Activated naive CD8-positive, alpha-beta T cell (primary cell): ENCODE data around the gene DICER1.
"Not testable (repeated sequence)": the region's sequence is repeated elsewhere in the genome, so short reads cannot be mapped to it uniquely, and the experiment has no call there.

ENCODE experiments used
- H3K27ac Mint-ChIP-seq: one replicate; pipeline ENCODE4 v1.8.0; 2021; ENCODE audit warnings: mixed read lengths
- H3K27me3 Mint-ChIP-seq: one replicate; pipeline ENCODE4 v1.8.0; 2021; ENCODE audit warnings: mixed read lengths
- H3K36me3 Mint-ChIP-seq: one replicate; pipeline ENCODE4 v1.8.0; 2021; ENCODE audit warnings: mixed read lengths
- H3K4me1 Mint-ChIP-seq: one replicate; pipeline ENCODE4 v1.8.0; 2021; ENCODE audit warnings: low read depth, mixed read lengths
- H3K4me3 Mint-ChIP-seq: one replicate; pipeline ENCODE4 v1.8.0; 2021; ENCODE audit warnings: mild to moderate bottlenecking, mixed read lengths
- H3K9me3 Mint-ChIP-seq: one replicate; pipeline ENCODE4 v1.8.0; 2021; ENCODE audit warnings: low read depth, mixed read lengths

Gene DICER1

DNA sequence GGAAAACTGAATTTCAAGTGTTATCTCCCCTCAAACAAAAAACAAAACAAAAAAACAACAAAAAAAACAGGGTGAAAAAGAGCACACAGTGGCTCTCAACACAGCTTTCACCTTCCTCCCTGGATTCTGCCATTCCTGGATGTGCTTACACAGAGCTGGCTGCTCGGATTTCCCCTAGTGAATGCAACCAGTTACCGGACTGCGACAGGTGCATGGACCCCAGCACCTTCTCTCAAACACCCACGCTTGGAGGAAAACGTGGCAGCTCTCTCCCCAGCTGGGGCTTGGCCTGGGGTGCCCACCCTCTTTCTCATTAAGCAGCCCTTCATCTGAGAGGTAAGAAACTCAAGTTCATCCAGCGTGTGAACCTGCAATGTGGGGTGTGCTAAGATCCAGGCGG is 33.5 kb upstream of the DICER1 start:
- Mint-ChIP-seq H3K36me3 (no peaks in the 10 kb centered on the region), H3K4me3 (no peak overlapping the region), H3K4me1 (no peaks in the 10 kb centered on the region), H3K27ac (no peak overlapping the region), H3K9me3 (no peaks in the 10 kb centered on the region), H3K27me3 (peaks cover 8% of the 10 kb centered on the region)

DNA sequence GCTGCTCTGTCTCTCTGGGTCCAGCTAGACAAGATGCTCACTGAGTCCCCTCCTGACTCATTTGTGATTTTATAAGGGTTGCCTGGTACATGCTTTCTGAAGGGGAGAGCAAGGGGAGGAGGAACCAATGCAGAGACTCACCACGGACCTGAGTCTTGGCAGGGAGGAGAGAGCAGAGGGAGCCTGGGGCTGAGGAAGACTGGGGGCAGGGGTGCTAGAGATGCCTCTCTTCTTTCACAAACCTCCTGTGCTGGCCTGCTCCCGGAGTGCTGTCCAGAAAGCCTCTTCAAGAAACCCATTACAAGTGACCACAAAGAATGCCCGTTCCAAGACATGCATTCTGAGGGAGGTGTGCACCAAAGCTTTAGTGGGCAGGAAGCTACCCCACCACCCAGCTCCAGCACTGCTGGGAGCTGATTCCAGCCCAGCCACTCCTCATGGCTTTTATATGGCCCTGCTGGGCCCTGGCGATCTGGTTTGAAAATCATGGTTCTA is 33.1 kb upstream of the DICER1 start:
- H3K4me3 Mint-ChIP-seq: no peak overlapping the region
- no peak overlapping the region for H3K27ac Mint-ChIP-seq
- H3K27me3 Mint-ChIP-seq: peaks cover 13% of the 10 kb centered on the region
- no peaks in the 10 kb centered on the region for H3K9me3 Mint-ChIP-seq
- peaks cover 2% of the 10 kb centered on the region for H3K4me1 Mint-ChIP-seq
- H3K36me3 Mint-ChIP-seq: no peaks in the 10 kb centered on the region

DNA sequence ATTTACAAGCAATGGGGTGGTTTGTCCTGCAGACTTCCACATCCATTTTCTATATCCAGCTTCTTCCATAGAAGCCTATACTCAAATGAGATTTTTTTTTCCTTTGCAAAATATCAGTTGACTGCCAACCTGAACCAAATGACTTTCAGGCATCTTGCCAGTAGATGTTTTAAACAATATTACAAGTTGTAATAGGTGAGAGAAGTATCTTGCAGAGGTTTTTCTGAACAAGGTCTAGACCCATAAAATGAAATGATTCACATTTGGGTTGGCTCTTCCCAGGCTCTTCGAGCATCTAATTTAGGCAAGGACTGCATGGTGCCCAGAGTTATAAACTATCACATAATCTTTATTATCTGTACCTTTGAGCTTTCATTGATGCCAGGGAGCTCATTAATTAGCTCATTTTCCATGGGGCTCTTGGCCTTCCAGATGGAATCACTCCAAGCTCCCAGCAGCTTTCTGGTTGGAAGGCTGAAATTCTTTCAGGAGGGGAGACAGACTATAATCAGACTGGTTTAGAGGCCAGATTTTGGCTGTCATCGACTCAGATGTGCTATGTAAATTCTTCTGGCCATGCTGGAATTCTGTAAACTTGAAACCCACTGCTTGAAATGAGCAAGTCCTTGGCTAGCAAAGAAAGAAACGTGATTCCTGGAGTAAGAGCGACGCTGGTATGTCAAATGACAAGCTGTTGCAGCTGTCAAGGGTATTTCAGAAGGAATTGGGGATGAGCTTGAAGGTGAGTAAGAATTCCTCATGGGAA is 32.2 kb upstream of the DICER1 start:
- H3K36me3 Mint-ChIP-seq: no peaks in the 10 kb centered on the region
- H3K27me3 Mint-ChIP-seq: peaks cover 14% of the 10 kb centered on the region
- H3K27ac Mint-ChIP-seq: no peak overlapping the region
- H3K4me1 Mint-ChIP-seq: peaks cover 2% of the 10 kb centered on the region
- no peak overlapping the region for H3K4me3 Mint-ChIP-seq
- no peaks in the 10 kb centered on the region for H3K9me3 Mint-ChIP-seq

DNA sequence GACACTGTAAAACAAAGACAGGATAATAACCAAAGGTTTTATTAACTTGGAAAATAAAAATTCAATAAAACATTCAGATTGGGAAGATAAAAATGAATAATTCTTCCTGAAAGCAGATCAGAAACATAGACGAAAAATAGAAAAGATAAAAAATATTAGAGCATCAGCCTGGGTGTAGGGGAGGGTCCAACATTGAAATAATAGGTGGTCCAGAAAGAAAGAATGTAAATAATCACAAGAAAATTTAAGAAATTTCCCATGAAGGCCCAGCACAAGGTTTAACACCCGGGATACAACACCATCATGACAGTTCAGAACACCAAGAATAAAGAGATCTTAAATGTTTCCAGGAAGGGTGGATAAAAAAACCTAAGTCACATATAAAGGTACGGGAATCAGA is 31.1 kb upstream of the DICER1 start:
- no peak overlapping the region for H3K4me3 Mint-ChIP-seq
- H3K27ac Mint-ChIP-seq: no peak overlapping the region
- peaks cover 2% of the 10 kb centered on the region for H3K36me3 Mint-ChIP-seq
- H3K4me1 Mint-ChIP-seq: peaks cover 2% of the 10 kb centered on the region
- H3K27me3 Mint-ChIP-seq: peaks cover 17% of the 10 kb centered on the region
- H3K9me3 Mint-ChIP-seq: no peaks in the 10 kb centered on the region

DNA sequence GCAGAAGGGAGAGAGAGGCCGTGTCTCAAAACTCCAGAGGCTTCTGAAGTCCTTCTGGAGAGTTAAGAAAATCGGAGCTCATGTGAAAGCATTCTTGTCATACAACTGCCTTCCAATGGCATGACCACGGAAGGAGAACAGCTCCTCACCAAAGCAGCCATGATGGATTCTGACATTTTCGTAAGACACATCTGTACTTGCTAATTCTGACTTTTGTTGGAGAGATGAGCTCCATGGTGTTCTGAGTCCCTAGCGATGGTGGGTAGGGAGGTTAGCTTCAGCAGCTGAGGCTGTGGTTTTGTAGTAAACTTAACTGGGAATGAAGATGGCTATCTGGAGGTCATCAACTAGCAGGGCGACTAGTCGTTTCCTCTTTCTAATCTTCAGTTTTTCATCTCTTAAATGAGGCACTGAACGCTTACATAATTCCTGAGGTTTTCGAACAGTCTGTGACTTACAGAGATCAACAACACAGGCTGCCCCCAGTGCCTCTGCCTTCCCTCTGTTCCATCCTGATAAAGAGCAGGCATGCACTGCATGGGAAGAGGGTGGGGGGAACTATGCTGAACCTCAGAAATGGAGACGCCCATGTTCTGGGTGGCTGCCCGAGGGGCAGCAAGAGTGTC is 28.6 kb upstream of the DICER1 start:
- Mint-ChIP-seq H3K9me3 (no peaks in the 10 kb centered on the region), H3K36me3 (peaks cover 6% of the 10 kb centered on the region), H3K27ac (no peak overlapping the region), H3K4me1 (peaks cover 2% of the 10 kb centered on the region), H3K27me3 (peaks cover 17% of the 10 kb centered on the region), H3K4me3 (no peak overlapping the region)

DNA sequence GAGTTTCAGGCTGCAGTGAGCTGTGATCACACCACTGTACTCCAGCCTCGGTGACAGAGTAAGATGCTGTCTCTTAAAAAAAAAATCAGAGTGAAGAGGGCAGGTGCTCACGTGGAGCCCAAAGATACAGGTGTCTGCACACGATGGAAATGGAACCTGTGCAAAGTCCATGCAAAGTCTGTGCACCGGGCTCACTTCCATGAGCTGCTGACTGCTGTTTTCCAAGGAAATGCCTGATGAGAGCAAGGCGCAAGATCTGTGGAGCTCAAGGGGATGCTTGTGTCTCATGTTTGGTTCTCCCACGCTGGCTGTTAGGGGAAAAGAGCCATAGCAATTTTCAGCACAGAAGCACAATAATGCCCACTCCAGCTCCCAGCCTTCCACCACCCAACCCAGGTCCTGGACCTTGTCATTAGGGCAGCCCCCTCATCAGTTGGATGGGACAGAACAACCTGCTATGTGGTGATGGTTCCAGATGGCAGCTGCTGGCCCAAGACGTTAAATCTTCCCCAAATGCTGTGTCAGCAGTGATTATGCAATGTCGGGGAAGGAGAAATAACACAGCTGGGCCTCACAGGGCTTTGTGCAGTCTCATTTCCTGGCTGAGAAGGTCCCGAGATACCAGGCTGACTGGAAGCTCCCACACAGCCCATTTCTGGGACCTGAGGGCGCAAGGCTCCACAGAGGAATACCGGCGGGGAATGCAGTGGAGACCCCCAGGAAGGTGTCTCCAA is 27.9 kb upstream of the DICER1 start:
- no peak overlapping the region for H3K4me3 Mint-ChIP-seq
- no peak overlapping the region for H3K27ac Mint-ChIP-seq

DNA sequence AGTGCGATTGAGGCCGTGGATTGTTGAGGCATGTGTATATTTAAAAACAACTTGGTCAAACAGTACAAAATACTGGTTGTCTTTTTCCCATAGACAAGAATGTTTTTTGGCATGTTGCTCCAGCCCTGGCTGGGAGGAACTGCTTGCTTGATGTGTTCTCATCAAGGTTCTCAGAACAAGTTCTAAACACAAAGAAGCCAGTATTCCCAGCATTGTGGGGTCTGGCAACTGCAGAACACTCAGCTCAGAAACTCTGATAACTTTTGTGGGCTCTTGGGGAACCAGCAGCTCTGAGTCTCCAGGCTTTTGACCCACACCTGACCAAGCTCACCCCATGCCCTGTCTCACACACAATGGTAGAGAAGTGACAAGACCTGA is 27.1 kb upstream of the DICER1 start:
- Mint-ChIP-seq H3K27me3 (peaks cover 15% of the 10 kb centered on the region), H3K27ac (no peak overlapping the region), H3K4me1 (peaks cover 2% of the 10 kb centered on the region), H3K9me3 (no peaks in the 10 kb centered on the region), H3K36me3 (peaks cover 9% of the 10 kb centered on the region), H3K4me3 (no peak overlapping the region)

More for the DNA sequence above, 27.9 kb upstream of the DICER1 start:
- Mint-ChIP-seq H3K36me3 (peaks cover 9% of the 10 kb centered on the region), H3K27me3 (peaks cover 16% of the 10 kb centered on the region), H3K9me3 (no peaks in the 10 kb centered on the region), H3K4me1 (peaks cover 2% of the 10 kb centered on the region)

DNA sequence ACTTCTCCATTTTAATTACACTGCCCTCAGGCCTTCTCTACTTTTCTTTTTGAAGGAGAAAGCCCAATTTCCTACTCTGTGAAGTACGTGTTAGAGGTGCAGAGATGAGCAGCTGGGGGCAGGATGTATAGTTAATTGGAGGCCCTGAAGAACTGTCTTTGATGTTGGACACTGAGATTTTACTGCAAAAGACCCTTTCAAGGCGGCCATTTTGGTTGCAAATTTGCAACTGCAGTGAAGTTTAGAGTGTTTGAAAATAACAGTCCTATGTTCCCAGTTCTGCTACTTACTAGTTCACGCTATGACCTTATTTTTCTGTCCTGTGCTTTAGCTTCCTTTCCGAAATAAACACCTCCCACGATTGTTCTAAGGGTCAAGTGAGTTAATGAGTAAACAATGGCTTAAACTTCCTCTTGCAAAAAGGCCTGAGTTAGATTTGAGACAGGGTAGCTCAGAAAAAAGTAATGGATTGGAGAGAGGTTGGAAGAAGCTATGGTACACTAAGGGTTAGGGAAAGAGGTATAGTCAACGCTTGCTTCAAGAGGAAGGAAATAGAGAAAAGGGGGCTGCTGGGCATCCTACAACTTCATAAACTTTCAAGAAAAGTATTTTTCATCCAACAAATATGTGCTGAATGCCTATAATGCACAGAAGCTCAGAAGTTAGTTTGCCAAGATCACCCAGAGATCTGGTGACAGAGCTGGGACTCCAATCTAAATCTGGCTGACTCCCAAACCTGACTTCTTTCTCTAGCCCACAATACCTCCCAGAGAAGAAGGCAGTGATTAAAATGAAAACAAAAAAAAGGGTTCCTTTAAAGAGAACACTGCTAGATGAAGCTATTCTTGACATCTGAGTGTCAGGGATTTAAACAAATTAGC is 26.4 kb upstream of the DICER1 start:
- Mint-ChIP-seq H3K36me3 (peaks cover 13% of the 10 kb centered on the region), H3K27me3 (peaks cover 15% of the 10 kb centered on the region), H3K4me3 (no peak overlapping the region), H3K4me1 (peaks cover 2% of the 10 kb centered on the region), H3K9me3 (no peaks in the 10 kb centered on the region), H3K27ac (no peak overlapping the region)

DNA sequence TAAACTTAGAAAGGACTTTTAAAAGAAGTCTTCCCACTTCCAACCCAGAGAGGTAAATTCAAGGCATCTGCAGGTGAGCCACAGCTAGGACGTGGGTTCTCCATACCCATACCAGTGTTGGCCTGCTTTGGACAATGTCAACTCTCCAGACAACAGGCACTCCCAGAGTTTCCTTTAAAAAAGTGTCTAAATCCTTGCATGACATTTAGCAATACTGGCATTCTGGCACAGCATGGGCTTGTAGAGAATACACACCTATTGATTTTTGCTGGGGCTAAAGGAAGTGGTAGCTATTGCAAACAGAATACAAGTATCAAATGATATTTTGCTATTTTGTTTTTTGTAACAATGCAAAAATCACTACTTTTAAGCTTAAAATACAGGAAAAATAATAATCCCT is 25.8 kb upstream of the DICER1 start:
- Mint-ChIP-seq H3K27ac (no peak overlapping the region), H3K36me3 (peaks cover 16% of the 10 kb centered on the region), H3K4me1 (peaks cover 2% of the 10 kb centered on the region), H3K27me3 (peaks cover 15% of the 10 kb centered on the region), H3K4me3 (no peak overlapping the region), H3K9me3 (no peaks in the 10 kb centered on the region)

DNA sequence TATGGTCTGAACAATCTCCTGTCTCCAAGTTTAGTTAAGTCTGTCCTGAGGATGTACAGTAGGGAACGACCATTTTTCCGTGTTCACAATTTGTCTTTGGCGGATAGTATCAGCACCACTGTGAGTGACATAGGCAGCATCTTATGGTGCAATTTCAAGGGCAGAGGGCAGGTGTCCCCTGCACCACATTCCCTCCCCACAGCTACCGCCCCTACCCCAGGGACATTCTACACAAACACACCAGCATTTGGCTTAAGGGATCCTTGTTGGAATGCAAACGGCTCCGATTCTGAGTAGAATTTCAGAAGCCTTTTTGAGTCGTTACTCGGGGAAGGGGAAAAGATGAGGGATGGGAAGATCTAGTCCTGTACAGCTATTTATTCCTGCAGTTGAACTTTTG is 25.1 kb upstream of the DICER1 start:
- Mint-ChIP-seq H3K27ac (no peak overlapping the region), H3K36me3 (peaks cover 18% of the 10 kb centered on the region), H3K27me3 (peaks cover 15% of the 10 kb centered on the region), H3K4me1 (peaks cover 2% of the 10 kb centered on the region), H3K9me3 (no peaks in the 10 kb centered on the region), H3K4me3 (no peak overlapping the region)

DNA sequence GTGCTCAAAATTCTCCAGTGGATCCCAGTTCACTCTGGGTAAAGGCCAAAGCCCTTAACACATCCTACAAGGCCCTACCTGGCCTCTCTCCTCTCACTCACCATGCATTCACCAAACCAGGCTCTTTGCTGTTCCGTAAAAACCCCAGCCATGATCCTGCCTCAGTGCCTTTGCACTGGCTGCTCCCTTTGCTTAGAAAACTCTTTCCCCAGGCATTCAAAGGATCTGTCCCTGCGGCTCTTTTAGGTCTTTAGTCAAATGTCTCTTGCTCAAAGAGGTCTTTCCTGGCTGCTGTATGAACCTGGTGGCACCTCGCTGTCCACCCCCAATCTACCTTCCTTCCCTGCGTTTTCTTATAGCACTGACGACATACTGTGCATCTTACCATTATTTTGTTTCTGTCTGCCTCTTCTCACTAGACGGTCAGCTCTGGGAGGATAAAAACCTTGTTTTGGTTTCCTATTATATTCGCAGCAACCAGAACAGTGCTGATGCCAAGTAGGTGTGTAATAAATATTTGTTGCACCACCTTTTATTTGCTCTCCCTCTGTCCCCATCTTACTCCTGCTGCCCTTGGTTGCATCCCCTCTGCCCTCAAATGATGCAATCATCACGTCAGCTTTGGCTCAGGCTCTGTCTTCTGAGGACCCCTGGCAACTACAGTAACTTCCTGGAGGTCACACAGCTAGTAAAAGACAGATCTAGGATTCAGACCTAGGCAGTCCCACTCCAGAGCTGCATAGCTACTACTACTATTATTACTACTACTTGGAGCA is 23.8 kb upstream of the DICER1 start:
- peaks cover 9% of the 10 kb centered on the region for H3K27me3 Mint-ChIP-seq
- H3K27ac Mint-ChIP-seq: no peak overlapping the region
- no peaks in the 10 kb centered on the region for H3K9me3 Mint-ChIP-seq

DNA sequence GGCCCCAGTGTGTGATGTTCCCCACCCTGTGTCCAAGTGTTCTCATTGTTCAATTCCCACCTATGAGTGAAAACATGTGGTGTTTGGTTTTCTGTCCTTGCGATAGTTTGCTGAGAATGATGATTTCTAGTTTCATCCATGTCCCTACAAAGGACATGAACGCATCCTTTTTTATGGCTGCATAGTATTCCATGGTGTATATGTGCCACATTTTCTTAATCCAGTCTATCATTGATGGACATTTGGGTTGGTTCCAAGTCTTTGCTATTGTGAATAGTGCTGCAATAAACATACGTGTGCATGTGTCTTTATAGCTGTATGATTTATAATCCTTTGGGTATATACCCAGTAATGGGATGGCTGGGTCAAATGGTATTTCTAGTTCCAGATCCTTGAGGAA is 18.3 kb upstream of the DICER1 start:
- H3K4me3 Mint-ChIP-seq, H3K27ac Mint-ChIP-seq, H3K27me3 Mint-ChIP-seq, H3K4me1 Mint-ChIP-seq, H3K9me3 Mint-ChIP-seq: not testable (repeated sequence)
- H3K36me3 Mint-ChIP-seq: peaks cover 11% of the 10 kb centered on the region

More for the DNA sequence above, 23.8 kb upstream of the DICER1 start:
- peaks cover 2% of the 10 kb centered on the region for H3K4me1 Mint-ChIP-seq
- no peak overlapping the region for H3K4me3 Mint-ChIP-seq
- peaks cover 18% of the 10 kb centered on the region for H3K36me3 Mint-ChIP-seq

DNA sequence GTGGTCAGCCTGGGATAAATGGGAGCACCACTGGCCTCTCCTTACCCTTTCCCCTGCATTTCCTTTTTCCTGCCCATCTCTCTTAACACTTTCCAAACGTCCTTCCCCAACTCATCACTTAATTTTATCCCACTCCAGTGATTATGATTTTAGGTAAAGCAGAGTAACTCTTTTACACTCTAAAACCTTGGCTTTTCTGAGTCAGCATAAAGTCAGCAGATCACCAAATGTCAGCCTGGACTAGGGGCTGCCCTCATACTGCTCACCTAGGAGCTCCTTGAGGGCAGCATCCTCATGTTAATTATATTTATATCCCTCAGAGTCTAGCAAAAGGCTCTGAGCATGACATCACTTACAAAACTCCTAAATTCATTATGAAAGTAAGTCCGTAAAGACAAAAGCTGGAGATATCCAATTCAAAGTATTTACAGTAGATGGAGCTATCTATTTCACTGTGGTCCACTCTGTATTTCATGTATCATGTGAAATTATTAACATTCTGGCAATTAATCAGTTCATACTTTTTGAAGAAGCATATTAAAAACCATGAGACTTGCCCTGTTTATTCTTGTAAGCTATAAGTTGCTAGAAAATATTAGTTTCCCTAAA is 17.0 kb upstream of the DICER1 start:
- Mint-ChIP-seq H3K27ac (no peak overlapping the region), H3K27me3 (no peaks in the 10 kb centered on the region), H3K36me3 (peaks cover 8% of the 10 kb centered on the region), H3K4me1 (no peaks in the 10 kb centered on the region), H3K9me3 (no peaks in the 10 kb centered on the region), H3K4me3 (no peak overlapping the region)

DNA sequence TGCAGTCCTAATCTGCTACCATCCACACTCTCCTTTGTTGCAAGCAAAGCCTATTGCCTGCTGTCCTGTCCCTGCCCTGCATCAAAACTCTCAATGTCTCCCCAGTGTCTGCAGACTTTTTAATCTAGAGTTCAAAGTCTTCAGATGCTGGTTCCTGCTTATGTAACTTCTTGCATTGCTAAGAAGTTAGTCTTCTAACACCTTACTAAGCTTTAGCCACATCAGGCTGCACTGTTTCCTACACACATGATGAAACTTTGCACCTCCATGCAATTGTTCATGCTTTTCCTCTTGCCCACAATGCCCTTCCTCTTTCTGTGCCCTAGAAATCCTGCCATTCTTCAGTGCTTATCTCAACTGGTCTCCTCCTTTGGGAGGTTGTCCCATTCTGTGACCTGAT is 16.2 kb upstream of the DICER1 start:
- no peak overlapping the region for H3K27ac Mint-ChIP-seq
- peaks cover 3% of the 10 kb centered on the region for H3K36me3 Mint-ChIP-seq
- H3K9me3 Mint-ChIP-seq: no peaks in the 10 kb centered on the region
- H3K4me1 Mint-ChIP-seq: no peaks in the 10 kb centered on the region
- H3K27me3 Mint-ChIP-seq: no peaks in the 10 kb centered on the region
- H3K4me3 Mint-ChIP-seq: no peak overlapping the region
